T47D (cell line): Measurements from ENCODE around the gene C1orf210.

Experiments used
- DNase-seq, 2 experiments: peaks; one replicate each; pipeline versions ENCODE4 v3.0.0 to v3.0.0-alpha.2; 2011 to 2012; ENCODE audit warnings: low read depth in 1 of 2, low spot score in 1 of 2
- JUND ChIP-seq: IDR thresholded peaks from 2 replicates; pipeline ENCODE4 v1.6.1; 2012; ENCODE audit warnings: low read depth
- in situ Hi-C: cut with HindIII; loops from 2 replicates; pipeline ENCODE4 v1.10.0; 2016; ENCODE audit warnings: low sequenced_read_pairs, low pct_unique_long_range_greater_than_20kb

The C1orf210 gene

DNA sequence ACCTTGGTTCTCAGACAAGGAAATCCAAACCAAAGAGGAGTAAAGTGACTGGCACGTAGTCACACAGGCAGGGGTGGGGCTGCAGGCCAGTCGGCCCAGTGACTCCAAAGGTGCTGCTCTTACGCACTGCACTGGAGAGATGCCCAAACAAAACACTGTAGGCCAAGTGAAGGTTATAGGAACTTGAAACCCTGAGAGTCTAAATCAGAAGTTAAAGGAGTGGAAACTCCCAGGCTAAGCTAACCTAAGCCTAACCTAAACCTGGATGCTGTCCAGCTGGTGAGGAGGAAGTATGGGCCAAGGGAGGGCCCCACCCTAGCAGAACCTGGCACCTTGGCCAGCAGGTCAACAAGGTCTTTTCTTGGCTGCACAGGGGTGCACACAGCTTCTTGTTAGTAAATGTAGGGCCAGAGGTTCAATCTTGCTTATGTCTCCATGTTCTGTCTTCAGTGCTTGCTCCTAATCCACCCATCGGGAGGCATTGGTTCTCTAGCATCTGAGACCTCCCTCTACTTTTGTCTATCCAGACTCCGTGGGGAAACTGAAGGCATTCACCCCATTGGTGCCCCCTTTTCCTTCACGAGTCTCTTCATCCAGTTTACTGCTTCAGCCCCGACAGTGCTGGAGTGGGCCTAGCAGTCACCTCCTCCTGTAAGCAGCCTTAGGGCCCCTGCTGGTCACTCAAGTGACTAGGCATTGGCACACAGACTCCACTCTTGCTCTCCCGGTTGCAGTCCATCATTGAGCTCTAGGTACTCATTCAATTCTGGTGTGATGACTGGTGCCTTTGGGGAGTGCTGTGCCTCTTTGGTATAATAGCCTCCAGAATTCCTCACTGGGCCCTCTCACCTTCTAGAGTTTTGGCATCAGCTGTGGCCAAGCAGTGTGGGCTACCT lies 28.5 kb downstream of the C1orf210 start:
- no peak for DNase-seq
- in situ Hi-C loops: no loop called here
- no peak for TF ChIP-seq JUND

DNA sequence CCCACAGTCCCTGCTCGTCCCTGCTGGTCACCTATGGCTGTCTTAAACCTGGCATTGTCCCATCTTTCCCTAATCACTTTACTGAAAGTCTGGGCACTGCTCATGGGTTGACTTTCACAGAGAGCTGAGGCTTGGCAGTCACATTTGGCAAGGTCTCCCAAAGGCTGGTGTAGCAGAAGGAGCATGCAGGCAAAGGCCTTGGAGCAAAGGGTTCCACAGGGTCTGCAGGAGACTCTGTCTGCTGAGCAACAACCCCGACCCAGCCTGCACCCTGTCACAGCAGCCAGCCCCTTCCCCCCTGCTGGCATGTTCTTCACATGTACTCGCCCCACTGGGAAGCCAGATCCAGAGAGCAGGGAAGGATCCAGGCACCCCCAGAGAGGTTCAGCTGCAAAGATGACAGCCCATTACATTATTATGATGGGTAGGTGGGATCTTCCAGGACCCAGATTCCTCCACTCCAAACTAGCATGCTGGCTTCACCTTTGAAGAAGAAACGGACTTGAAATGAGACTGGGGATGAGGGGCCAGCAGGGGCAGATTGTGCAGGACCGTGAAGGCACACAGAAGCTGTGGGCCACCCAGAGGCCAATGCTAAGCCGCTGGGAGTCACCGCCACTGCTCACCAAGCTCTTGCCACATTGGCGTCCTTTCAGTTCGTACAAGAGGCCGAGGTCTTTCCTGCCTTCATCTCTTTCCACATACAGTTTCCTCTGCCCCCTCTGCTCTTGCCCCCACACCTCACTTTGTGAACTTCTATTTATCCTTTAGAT lies 29.8 kb downstream of the C1orf210 start:
- DNase-seq: no peak
- in situ Hi-C loops: no loop called here
- no peak for TF ChIP-seq JUND

DNA sequence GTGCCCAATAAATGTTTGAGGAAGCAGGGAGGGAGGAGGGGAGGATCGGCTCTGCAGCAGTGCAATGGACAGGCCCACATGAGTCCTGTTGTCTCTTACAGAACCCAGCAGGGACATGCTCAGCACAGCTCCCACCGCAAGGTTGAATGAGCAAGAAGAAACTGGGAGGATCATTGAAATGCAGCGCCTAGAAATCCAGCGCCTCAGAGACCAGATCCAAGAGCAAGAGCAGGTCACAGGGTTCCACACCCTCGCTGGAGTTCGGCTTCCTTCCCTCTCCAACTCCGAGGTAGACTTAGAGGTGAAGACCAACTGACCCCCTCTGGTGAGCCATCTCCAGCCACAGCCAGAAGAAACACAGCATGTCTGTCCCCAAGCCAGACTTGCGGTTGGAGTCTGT lies 31.5 kb downstream of the C1orf210 start:
- no peak for TF ChIP-seq JUND
- no peak for DNase-seq

DNA sequence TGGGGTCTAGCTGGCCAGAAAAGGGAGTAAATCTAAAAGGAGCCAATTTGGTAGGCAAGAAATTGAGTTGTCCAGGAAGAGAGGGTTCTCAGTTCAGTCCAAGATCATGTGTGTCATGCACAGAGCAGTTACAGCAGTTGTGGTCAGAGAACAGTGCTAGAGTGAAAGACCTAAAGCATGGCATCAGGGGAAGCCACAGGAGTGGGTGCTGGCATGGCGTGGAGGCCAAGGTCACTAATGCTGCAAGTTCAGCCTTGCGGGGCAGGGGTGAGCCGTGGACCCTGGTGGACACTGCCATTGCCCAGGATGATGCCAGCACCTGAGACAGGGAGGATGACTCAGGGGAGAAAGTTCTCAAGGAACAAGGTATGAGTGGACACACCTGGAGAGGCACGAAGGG lies 32.2 kb downstream of the C1orf210 start:
- DNase-seq: no peak
- in situ Hi-C loops: no loop called here
- TF ChIP-seq JUND: no peak

More for the DNA sequence above, 31.5 kb downstream of the C1orf210 start:
- in situ Hi-C loops: no loop called here

DNA sequence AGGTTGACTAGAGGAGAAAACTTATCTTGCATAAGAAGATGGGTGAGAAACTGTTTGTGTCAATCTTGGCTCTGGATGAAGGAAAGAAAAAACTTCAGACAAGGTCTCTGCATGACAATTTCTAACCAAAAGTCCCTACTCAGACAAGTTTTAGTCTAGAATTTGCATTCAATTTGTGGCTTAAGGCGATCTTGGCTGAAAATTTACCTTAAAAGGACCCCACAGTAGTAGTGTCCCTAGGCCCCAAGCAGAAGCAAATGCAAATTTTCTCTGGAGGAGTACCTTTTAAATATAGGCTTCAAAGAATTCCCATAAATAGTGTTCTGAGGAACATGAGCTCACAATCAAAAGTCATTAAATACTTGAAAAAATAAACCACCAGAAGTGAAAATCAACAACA lies 33.2 kb downstream of the C1orf210 start:
- in situ Hi-C loops: no loop called here
- TF ChIP-seq JUND: no peak
- no peak for DNase-seq

DNA sequence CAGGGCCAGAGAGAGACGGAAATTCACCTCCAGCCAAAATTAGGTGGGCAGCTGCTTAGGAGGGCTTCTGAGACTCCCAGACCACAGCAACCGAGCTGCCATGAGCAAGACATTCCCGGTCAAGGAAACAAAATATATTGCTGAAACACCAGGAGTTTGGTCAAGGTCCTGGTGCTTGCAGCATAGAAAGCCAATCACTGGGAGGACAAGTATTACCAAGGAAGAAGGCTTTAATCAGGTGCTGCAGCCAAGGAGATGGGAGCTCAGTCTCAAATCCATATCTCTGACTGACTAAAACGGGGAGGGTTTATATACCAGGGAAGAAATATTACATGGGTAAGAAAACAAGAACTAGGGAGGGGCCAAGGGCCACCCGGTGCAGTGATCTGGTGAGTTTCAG lies 34.4 kb downstream of the C1orf210 start:
- in situ Hi-C loops: no loop called here
- no peak for DNase-seq
- no peak for TF ChIP-seq JUND

DNA sequence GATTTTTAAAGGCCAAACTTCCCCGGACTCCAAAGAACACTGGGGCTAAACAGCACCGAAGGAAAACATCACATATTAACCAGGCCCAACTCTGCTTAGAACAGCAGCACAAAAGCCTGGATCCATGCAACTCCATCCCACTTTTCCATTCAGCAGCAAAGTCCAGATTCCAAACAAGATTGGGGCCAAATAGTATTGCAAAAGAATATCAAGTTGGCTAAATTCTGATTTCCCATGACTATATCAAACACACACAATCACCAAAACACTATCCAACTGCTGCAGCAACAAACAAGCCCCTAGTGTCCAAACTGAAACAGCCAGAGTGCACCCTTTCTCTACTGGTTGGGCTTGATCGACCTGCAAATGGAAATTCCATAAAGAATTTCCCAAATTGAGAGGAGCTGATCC lies 35.0 kb downstream of the C1orf210 start:
- no peak for TF ChIP-seq JUND
- in situ Hi-C loops: no loop called here

DNA sequence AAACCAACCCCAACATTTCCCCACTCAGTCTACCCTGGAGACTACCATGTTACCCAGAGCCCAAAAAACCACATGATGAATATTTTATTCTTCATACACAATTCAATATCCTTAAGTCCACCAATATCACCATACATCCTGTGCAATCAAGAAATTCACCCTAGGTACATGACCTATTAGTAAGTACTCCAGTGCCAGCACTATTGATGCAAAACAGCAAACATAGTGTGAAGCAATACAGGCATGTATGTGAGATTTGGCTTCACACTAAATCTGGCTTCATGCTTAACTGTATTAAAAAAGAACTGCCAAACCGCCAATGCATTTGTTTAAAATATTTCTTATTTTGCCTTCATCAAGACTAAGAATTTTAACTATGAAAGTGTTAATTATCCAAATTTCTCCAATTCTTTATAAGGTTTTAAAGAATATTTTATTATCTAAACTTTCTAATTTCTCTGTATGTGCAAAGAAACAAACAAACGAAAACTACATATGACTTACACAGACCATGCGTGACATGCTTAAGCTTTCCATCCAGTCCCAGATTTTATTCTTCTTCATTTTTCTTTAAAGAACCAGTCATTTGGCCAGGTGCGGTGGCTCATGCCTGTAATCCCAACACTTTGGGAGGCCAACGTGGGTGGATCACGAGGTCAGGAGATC lies 38.0 kb downstream of the C1orf210 start:
- in situ Hi-C loops: no loop called here
- DNase-seq: no peak

More for the DNA sequence above, 35.0 kb downstream of the C1orf210 start:
- DNase-seq: no peak

DNA sequence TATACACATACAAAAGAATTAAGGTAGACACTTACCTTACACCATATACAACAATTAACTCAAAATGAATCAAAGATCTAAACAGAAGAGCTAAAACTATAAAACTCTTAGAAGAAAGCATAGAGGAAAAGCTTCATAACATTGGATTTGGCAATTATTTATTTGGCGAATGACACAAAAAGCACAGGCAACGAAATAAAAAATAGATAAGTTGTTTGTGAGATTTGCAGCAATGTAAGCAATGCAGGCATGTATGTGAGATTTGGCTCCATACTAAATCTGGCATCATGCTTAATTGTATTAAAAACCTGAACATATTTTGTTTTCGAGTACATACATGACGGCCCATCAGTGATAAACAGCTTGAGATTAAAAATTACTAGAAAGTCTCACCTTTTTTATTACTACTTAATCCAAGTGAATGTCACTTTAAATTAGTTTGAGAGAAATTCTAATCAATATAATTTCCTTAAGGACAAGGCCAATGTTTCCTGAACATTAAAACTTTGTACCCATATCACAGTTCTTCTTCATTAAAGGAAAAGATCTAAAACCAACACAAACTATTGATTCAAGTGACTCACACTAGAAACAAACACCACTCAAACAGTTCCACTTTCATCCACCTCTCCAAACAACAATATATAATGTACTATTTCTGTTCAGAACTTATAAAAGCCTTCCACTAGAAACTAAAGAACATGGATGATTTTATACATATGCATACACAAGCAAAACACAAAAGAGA lies 38.7 kb downstream of the C1orf210 start:
- no peak for TF ChIP-seq JUND
- no peak for DNase-seq
- in situ Hi-C loops: no loop called here

More for the DNA sequence above, 38.0 kb downstream of the C1orf210 start:
- no peak for TF ChIP-seq JUND

DNA sequence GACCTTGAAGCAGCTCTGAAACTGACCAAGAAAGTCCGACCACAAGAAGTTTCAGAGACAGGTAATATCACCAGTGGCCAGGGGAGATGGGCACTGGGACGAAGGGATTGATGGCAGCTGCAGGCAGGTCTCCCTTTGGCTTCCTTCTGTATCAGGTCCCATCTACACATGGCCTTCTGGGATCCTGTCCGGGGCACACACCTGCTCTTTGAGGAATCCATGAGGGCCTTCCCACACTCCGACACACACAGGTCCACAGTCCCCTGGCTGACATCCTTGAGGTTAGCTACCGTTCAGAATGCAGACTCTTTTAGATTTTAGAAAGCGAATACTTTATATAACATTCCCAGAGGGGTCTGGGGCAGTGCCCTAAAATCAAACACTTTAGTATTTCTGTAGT lies 42.1 kb downstream of the C1orf210 start:
- in situ Hi-C loops: no loop called here
- TF ChIP-seq JUND: no peak
- no peak for DNase-seq

DNA sequence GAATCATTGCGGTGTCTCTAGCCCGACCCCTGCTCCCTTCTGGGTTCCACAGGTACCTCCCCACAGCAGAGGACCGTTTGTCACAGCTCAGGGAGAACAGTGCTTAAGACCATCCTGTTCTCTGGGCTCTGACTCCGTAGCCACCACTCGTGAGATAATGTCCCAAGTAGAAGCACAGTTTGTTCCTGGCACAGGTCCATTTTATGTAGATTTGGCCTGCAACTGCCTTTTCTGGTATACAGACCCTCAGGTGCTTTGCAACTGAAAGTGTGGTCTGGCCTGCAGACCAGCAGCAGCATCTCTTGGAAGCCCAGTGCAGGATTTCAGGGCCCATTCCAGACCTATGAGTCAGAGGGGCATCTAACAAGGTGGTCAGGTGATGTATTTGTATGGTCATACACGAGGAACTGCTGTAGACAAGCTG lies 44.0 kb downstream of the C1orf210 start:
- in situ Hi-C loops: no loop called here
- no peak for DNase-seq
- TF ChIP-seq JUND: no peak

DNA sequence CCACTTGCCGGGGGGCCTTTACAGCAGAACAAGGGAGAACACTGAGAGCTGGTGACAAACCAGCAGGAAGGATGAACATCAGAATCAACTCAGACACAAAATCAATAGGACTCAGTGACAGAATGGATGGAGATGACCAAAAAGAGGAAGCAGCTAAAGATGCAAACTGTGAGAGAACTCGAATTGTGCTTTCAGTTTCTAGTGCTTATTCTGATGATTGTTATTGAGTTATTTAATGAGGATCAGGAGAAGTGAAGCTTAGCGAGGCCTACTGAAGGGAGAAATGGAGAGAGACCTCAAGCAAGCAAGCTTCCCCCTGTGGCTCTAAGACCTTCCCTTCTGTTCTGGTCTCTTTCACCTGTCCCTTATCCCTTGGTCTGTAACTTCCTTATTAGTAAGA lies 45.9 kb downstream of the C1orf210 start:
- in situ Hi-C loops: no loop called here
- no peak for TF ChIP-seq JUND
- DNase-seq: no peak
